Left ventricle myocardium inferior (tissue), 1 donor: ENCODE measurements around the gene RPL37A. TPM values are rescaled to one million over a fixed set of nuclear protein-coding genes. Genes with fewer than 3 reads are reported as not detected.

Experiments
- DNase-seq: peaks from one replicate; pipeline ENCODE4 v3.0.0-alpha.2; 2020
- H3K27ac ChIP-seq: fragments of 200-600 bp; replicated peaks from 2 replicates; pipeline ENCODE4 v1.8.0; 2021
- H3K27me3 ChIP-seq: fragments of 200-600 bp; 2 replicates; pipeline ENCODE4 v1.8.0; 2021; ENCODE audit warnings: low read depth
- H3K36me3 ChIP-seq: fragments of 200-600 bp; 2 replicates; pipeline ENCODE4 v1.8.0; 2021
- H3K4me1 ChIP-seq: fragments of 200-600 bp; 2 replicates; pipeline ENCODE4 v1.8.0; 2021
- H3K4me3 ChIP-seq: fragments of 200-600 bp; 2 replicates; pipeline ENCODE4 v1.8.0; 2021; ENCODE audit warnings: mild to moderate bottlenecking, moderate library complexity
- H3K9me3 ChIP-seq: fragments of 200-600 bp; replicated peaks from 2 replicates; pipeline ENCODE4 v1.8.0; 2021
- intact Hi-C: fragments of 100-400 bp; cut with micrococcal nuclease; formaldehyde crosslinking; loops from one replicate; pipeline ENCODE4 v1.11.0; 2022
- long read RNA-seq: library from polyadenylated mRNA; unstranded; transcript quantifications from one replicate; pipeline ENCODE4 v2.0.0, GENCODE V29; 2021
- total RNA-seq: library from RNA; stranded (reverse); fragmentation: NEBNext Ultra II Directional; extraction: Animal tissue kit (Norgen Biotek cat#: 25700); gene quantifications from one replicate; pipeline ENCODE4 v1.2.1, GENCODE V29; 2021
- TF ChIP-seq, protein P1 (sequence below): fragments of 200-600 bp; IDR thresholded peaks from 2 replicates; pipeline ENCODE4 v1.8.0; 2021; ENCODE audit warnings: antibody characterized with exemption, mild to moderate bottlenecking, borderline replicate concordance
- donor health status: DM: no; HTN: yes; CAD: no; lungs with severe emphysema.

Gene RPL37A
- 1,816 TPM for total RNA-seq
- long read RNA-seq, transcript RPL37A-201 (3 exons, 742 nt) = minor isoform, 18 of 251 reads
- long read RNA-seq, transcript RPL37A-210 (4 exons, 3,647 nt) = major isoform, 224 of 251 reads
- long read RNA-seq, partial matches to known transcripts = 9 of 251 reads
- long read RNA-seq, other reads (novel, unspliced or antisense) = 0 of 251 reads

DNA sequence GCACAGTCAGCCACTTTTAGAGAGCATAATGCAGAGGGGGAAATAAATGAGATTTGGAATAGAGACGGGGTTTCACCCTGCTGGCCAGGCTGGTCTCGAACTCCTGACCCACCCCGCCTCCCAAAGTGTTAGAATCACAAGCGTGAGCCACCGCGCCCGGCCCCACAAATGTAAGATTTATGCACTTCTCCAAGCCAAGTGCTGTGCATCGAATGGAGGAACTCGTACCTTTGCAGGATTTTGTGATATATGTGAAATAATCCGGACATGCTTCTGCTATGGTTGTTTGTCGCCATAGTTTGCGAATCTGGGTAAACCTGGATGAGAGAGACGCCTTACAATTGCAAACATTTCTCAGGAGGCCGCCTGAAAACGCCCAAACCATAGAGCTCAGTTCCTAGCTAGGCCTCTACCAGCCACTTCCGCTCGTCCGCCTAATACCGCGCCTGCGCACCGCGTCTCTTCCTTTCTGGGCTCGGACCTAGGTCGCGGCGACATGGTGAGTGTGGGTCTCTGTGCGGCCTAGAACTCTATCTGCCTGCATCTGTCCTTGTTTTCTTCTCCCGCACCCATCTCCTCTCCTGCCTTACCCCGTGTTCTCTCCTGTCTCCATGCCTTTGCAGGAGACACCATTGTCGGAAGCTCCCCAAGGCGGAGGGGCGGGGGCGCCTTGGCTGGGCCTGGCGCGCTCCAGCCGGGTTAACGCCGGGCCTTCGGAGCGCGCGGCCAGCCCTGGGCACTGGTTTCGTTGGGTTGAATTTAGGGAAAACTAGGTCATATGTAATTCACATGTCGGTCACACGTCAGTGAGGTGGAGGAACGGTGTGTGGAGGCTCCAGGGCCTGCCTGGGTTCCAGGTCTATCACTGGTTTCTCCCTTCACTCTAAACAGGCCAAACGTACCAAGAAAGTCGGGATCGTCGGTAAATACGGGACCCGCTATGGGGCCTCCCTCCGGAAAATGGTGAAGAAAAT lies at the start of gene RPL37A:
TSS of gene RPL37A (plus strand) at position 466 of the 974 bp plus-strand sequence. CDS start at position 497, 31 bp downstream.
- Histone ChIP-seq H3K36me3 (peaks cover 42% of the 10 kb centered on the region), H3K27ac (peak within 1 kb of the TSS; percentile 90), H3K4me1 (peaks cover 60% of the 10 kb centered on the region), H3K4me3 (peak within 1 kb of the TSS; percentile 88), H3K27me3 (no peaks in the 10 kb centered on the region), H3K9me3 (no peaks in the 10 kb centered on the region)
- TF ChIP-seq, protein P1, sequence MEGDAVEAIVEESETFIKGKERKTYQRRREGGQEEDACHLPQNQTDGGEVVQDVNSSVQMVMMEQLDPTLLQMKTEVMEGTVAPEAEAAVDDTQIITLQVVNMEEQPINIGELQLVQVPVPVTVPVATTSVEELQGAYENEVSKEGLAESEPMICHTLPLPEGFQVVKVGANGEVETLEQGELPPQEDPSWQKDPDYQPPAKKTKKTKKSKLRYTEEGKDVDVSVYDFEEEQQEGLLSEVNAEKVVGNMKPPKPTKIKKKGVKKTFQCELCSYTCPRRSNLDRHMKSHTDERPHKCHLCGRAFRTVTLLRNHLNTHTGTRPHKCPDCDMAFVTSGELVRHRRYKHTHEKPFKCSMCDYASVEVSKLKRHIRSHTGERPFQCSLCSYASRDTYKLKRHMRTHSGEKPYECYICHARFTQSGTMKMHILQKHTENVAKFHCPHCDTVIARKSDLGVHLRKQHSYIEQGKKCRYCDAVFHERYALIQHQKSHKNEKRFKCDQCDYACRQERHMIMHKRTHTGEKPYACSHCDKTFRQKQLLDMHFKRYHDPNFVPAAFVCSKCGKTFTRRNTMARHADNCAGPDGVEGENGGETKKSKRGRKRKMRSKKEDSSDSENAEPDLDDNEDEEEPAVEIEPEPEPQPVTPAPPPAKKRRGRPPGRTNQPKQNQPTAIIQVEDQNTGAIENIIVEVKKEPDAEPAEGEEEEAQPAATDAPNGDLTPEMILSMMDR = no peak
- peak; percentile 93 for DNase-seq
- intact Hi-C loops = no loop called here

DNA sequence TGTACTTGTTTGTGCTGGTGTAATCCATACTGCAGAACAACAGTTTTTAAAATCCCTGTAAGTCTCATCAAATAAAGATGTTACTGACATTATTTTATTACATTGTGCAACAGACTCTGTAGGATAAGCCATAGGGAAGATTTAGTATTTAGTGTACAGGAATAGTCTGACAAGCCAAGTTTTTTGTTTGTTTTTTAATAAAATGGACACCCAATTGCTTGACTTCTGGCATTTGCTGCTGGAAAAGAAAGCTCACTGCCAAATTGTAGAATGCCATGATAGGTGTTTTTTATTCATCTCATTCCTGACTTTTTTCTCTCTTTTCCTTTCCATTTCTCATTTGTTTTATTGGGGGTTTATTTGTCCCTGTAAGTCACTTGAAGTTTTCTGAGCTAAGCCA lies 48.3 kb upstream of the RPL37A start:
- Histone ChIP-seq H3K36me3 (peaks cover 92% of the 10 kb centered on the region), H3K4me3 (no peak overlapping the region), H3K27me3 (no peaks in the 10 kb centered on the region), H3K4me1 (peaks cover 33% of the 10 kb centered on the region), H3K27ac (peak overlapping the region; percentile 52), H3K9me3 (peaks cover 8% of the 10 kb centered on the region)
- DNase-seq = no peak
- TF ChIP-seq, protein P1 = no peak
- intact Hi-C loops = no loop called here

DNA sequence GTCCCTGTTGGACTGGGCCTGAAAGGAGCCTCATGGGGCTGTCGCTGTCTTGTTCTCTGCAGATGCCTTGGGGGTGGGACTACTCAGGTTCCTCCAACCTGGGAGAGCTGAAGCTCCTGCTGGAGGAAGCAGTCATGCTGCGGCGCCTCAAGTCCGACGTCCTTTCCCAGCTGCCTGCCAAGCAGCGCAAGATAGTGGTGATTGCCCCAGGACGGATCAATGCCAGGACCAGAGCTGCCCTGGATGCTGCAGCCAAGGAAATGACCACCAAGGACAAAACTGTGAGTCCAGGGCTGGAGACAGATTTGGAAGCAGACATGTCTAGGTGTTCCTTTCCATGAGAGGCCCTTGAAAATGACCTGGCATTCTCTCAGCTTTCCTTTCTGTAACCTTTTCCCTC lies 47.9 kb upstream of the RPL37A start:
- peak; percentile 22 for DNase-seq
- intact Hi-C loops = no loop called here

DNA sequence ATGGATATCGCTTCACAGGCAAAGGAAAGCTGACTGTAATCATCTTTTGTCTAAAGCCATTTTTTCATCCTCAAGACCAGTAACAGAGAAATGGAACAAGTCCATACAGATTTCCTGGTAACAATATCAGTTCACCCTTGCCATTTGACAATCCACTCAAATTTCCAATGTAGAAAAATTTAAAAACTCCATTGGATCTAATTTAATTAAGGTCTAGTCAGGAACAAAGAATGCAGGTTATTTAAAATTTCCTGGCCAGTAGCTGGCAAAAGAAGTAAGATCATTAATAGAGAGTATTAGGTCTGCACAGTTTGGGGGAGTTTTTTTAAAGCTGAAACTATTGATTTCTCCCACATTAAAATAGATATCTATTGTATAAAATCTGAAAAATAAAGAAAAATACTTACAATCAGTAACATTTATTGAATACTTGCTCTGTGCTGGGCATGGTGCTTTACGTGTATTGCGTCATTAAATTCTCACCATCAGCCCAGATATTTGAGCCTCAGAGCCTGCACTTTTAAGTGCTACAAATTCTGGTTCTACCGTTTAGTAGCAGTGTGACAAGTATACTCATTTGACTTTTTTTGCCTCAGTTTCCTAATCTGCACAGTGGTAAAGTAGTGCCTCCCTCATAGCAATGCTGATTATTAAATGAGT lies 44.6 kb upstream of the RPL37A start:
- Histone ChIP-seq H3K27me3 (no peaks in the 10 kb centered on the region), H3K4me1 (peaks cover 14% of the 10 kb centered on the region), H3K9me3 (peaks cover 1% of the 10 kb centered on the region), H3K4me3 (no peak overlapping the region), H3K27ac (no peak overlapping the region), H3K36me3 (peaks cover 64% of the 10 kb centered on the region)
- no peak for DNase-seq
- TF ChIP-seq, protein P1 = no peak
- intact Hi-C loops = no loop called here

More for the DNA sequence above, 47.9 kb upstream of the RPL37A start:
- Histone ChIP-seq H3K36me3 (peaks cover 92% of the 10 kb centered on the region), H3K27me3 (no peaks in the 10 kb centered on the region), H3K27ac (peak overlapping the region; percentile 52), H3K4me3 (no peak overlapping the region), H3K9me3 (peaks cover 8% of the 10 kb centered on the region), H3K4me1 (peaks cover 33% of the 10 kb centered on the region)
- TF ChIP-seq, protein P1 = no peak

DNA sequence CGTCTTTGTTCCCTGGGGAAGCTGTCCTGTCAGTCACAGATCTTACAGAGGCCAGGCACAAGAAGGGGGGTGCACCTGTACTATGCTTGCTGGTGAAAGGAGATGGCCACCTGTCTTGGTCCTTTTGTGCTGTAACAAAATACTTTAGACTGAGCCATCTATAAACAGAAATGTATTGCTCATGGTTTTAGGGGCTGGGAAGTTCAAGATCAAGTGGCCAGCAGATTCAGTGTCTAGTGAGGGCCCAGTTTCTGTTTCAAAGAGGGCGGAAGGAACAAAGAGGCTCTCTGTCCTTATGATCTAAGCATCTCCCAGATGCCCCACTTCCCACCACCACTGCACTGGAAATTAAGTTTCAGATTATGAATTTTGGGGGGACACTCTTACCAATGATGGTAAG lies 35.5 kb upstream of the RPL37A start:
- no peak for DNase-seq
- peaks cover 24% of the 10 kb centered on the region for H3K36me3 ChIP-seq

More for the DNA sequence above, 35.5 kb upstream of the RPL37A start:
- peak overlapping the region; percentile 75 for H3K27ac ChIP-seq
- H3K4me3 ChIP-seq = no peak overlapping the region
- H3K27me3 ChIP-seq = no peaks in the 10 kb centered on the region
- intact Hi-C loops = no loop called here
- no peaks in the 10 kb centered on the region for H3K9me3 ChIP-seq
- no peaks in the 10 kb centered on the region for H3K4me1 ChIP-seq
- TF ChIP-seq, protein P1 = no peak
